ENCODE results near the gene ARID4B.
"Not testable (repeated sequence)": the region's sequence is repeated elsewhere in the genome, so short reads cannot be mapped to it uniquely, and the experiment has no call there.

ARID4B gene

GRCh38 chr1:235277709-235278108, 50.3 kb downstream of the ARID4B start:
- TF ChIP-seq Cebpa-rat (IDR thresholded peaks at IDR 0.05) = no peak
- Histone ChIP-seq H3K4me2 (no peak overlapping the region), H3K9ac (no peak overlapping the region), H3K27me3 (no peaks in the 10 kb centered on the region), H3K4me1 (peaks cover 17% of the 10 kb centered on the region), H3K9me3 (no peaks in the 10 kb centered on the region), H4K20me1 (peaks cover 100% of the 10 kb centered on the region), H3K4me3 (no peak overlapping the region), H3K27ac (no peak overlapping the region), H3K36me3 (peaks cover 14% of the 10 kb centered on the region)

DNA sequence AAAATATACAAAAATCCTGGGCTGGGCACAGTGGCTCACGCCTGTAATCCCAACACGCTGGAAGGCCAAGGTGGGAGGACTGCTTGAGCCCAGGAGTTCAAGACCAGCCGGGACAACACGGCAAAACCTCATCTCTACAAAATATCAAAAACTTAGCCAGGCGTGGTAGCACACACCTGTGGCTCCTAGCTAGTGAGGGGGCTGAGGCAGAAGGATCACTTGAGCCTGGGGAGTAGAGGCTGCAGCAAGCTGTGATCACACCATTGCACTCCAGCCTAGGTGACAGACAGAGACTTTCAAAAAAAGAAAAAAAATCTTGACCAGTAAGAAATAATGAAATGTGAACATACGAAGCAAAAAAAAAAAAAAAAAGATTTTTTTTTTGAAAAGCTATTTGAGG, 52.1 kb downstream of the ARID4B start:
- Histone ChIP-seq H3K9ac (no peak overlapping the region), H3K4me2 (peak overlapping the region; percentile 25; the same call in 1 of the 2 replicates), H3K27ac (no peak overlapping the region), H3K4me3 (no peak overlapping the region), H3K27me3 (no peaks in the 10 kb centered on the region), H3K4me1 (peaks cover 24% of the 10 kb centered on the region), H3K9me3 (no peaks in the 10 kb centered on the region), H3K36me3 (peaks cover 6% of the 10 kb centered on the region), H4K20me1 (peaks cover 100% of the 10 kb centered on the region)
- TF ChIP-seq Cebpa-rat (IDR thresholded peaks at IDR 0.05) = no peak

DNA sequence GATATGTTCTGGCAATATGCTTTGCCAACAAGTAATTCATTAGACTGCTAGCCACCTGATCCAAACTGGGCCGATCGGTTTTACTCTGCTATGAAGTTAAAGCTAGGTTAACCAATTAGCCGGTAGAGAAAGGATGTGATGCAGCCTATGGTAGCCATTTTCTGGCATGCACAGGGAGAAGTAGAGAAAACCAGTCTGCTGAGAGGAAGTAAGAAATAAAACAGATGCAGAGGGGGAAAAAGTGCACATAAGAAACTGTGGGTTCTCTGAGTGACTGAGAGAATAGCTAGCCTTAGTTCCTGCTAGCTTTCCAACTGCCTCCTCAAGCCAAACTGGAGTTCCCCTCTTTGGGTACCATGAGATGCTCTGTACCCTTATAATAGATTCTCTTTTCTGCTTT, 52.8 kb downstream of the ARID4B start:
- Histone ChIP-seq H3K27me3 (no peaks in the 10 kb centered on the region), H4K20me1 (peaks cover 100% of the 10 kb centered on the region), H3K36me3 (peaks cover under 1% of the 10 kb centered on the region; the same call in 1 of the 2 replicates), H3K4me3 (no peak overlapping the region), H3K9me3 (no peaks in the 10 kb centered on the region), H3K9ac (no peak overlapping the region), H3K27ac (no peak overlapping the region), H3K4me1 (peaks cover 29% of the 10 kb centered on the region), H3K4me2 (0 out of 2 replicates have a peak overlapping the region, but pooled peaks have one; percentile 25)
- TF ChIP-seq Cebpa-rat (IDR thresholded peaks at IDR 0.05) = no peak

DNA sequence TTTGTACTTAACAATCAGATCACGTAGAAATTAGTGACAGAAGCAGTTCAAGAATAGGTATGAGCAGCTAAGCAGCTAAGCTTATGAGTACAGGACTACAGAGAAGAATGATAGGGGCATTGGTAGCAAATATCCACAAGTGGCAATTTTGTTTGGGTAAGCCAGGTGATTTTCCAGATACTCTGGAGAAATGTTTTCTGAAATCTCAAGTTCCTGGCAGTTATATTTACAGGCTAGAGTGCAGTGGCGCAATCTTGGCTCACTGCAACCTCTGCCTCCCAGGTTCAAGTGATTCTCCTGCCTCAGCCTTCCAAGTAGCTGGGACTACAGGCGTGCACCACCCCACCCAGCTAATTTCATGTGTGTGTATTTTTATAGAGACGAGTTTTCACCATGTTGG, 55.1 kb downstream of the ARID4B start:
- no peak overlapping the region for H3K27ac ChIP-seq
- peaks cover 100% of the 10 kb centered on the region for H4K20me1 ChIP-seq
- H3K27me3 ChIP-seq = no peaks in the 10 kb centered on the region
- H3K9ac ChIP-seq = no peak overlapping the region
- peaks cover 3% of the 10 kb centered on the region for H3K9me3 ChIP-seq
- no peak overlapping the region for H3K4me3 ChIP-seq
- H3K36me3 ChIP-seq = peaks cover 5% of the 10 kb centered on the region; the same call in 1 of the 2 replicates
- H3K4me2 ChIP-seq = no peak overlapping the region
- no peak for TF ChIP-seq Cebpa-rat (IDR thresholded peaks at IDR 0.05)
- H3K4me1 ChIP-seq = peaks cover 46% of the 10 kb centered on the region

DNA sequence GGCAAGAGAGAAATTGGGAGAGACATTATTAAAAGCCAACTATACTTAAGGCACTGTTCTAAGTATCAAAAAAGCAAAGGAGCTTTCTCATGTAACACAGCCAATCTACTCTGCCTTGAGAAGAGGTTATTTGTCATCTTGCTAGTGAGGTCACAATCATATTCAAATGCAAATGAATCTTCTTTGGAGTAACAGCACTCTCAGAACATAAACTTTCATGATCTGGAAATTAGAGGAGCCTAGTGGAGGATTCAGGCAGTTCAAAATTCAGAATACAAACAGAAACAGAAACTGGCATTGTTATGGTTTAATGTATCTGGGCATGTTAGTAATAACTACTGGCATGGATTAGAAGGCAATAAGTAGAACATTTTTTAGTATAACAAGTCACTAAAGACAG, 57.4 kb downstream of the ARID4B start:
- Histone ChIP-seq H4K20me1 (peaks cover 100% of the 10 kb centered on the region), H3K27me3 (no peaks in the 10 kb centered on the region), H3K9me3 (peaks cover 7% of the 10 kb centered on the region), H3K4me3 (no peak overlapping the region), H3K9ac (no peak overlapping the region), H3K4me1 (peaks cover 36% of the 10 kb centered on the region), H3K27ac (no peak overlapping the region), H3K36me3 (peaks cover 9% of the 10 kb centered on the region; the same call in 1 of the 2 replicates), H3K4me2 (no peak overlapping the region)
- no peak for TF ChIP-seq Cebpa-rat (IDR thresholded peaks at IDR 0.05)

DNA sequence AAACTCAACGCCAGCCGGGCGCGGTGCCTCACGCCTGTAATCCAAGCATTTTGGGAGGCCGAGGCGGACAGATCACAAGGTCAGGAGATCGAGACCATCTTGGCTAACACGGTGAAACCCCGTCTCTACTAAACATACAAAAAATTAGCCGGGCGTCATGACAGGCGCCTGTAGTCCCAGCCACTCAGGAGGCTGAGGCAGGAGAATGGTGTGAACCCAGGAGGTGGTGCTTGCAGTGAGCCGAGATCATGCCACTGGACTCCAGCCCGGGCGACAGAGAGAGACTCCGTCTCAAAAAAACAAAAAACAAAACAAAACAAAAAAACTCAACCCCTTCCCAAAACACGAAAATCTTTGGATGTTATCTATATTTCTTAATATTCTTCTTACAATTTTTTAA, 58.0 kb downstream of the ARID4B start:
- not testable (repeated sequence) for H3K27ac ChIP-seq, H3K36me3 ChIP-seq, H3K4me2 ChIP-seq, H3K9me3 ChIP-seq, H3K9ac ChIP-seq, H3K4me3 ChIP-seq, H3K27me3 ChIP-seq
- H4K20me1 ChIP-seq = peaks cover 100% of the 10 kb centered on the region
- H3K4me1 ChIP-seq = peaks cover 36% of the 10 kb centered on the region

DNA sequence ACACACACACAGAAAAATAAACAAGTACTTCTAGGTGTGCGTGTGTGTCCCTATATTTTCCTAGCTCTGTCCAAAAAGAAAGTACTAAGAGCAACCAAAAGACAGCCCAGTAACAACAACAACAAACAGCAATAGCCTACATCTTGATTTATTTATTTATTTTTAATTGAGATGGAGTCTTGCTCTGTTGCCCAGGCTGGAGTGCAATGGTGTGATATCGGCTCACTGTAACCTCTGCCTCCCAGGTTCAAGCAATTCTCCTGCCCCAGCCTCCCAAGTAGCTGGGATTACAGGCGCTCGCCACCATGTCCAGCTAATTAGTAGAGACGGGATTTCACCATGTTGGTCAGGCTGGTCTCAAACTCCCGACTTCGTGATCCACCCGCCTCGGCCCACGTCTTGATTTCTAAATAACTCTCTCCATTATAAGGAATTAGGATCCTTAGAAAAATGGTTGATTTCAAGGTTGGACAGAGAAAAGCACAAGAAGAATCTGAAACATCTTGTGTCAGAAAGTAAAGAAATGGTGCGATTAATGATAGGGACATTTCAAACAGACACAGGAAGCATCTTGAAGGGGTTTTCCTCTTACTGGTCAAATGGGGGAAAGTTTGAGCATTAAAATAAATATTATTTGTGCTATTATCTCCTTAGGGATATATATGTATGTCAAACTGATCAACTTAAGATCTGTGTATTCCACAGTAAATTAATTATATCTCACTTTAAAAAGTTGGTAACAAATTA, 59.4 kb downstream of the ARID4B start:
- Histone ChIP-seq H3K9ac (no peak overlapping the region), H3K4me1 (peaks cover 51% of the 10 kb centered on the region), H4K20me1 (peaks cover 100% of the 10 kb centered on the region), H3K27me3 (no peaks in the 10 kb centered on the region), H3K4me2 (peak overlapping the region; percentile 0; the same call in 1 of the 2 replicates), H3K4me3 (no peak overlapping the region), H3K36me3 (peaks cover 9% of the 10 kb centered on the region; the same call in 1 of the 2 replicates), H3K9me3 (peaks cover 7% of the 10 kb centered on the region), H3K27ac (no peak overlapping the region)
- no peak for TF ChIP-seq Cebpa-rat (IDR thresholded peaks at IDR 0.05)

DNA sequence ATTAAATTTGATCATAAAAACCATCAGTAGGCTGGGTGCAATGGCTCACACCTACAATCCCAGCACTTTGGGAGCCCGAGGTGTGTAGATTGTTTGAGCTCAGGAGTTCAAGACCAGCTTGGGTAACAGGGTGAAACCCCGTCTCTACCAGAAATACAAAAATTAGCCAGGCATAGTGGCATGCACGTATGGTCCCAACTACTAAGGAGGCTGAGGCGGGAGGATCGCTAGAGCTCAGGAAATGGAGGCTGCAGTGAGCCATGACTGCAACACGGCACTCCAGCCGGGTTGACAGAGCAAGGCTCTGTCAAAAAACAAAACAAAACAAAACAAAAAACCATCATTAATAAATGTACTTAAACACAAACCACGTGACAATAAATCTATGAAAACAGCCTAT, 61.0 kb downstream of the ARID4B start:
- H3K27ac ChIP-seq = no peak overlapping the region
- H3K4me1 ChIP-seq = peaks cover 51% of the 10 kb centered on the region
- no peaks in the 10 kb centered on the region for H3K27me3 ChIP-seq
- no peak overlapping the region for H3K4me3 ChIP-seq
- H3K4me2 ChIP-seq = no peak overlapping the region
- peaks cover 100% of the 10 kb centered on the region for H4K20me1 ChIP-seq
- TF ChIP-seq Cebpa-rat (IDR thresholded peaks at IDR 0.05) = no peak
- H3K36me3 ChIP-seq = peaks cover 9% of the 10 kb centered on the region; the same call in 1 of the 2 replicates
- H3K9me3 ChIP-seq = peaks cover 7% of the 10 kb centered on the region
- no peak overlapping the region for H3K9ac ChIP-seq

DNA sequence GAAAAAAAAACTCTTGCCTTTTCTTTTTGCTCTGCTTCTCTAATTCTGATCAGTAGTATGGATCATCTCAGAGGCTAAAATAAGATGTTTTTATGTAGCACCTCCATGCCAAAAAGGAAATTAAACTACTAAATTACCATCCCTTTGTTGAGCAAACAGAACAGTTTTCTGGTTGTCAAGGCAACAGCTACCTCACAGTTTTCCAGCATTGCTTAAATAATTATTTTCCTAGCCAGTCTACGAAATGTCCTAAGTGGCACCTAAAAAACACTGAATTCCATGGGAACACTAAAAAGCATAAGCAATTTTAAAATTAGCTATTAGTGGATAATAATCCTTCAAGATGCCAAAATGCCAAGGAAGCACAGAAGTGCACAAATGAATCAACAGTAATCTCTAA, 61.7 kb downstream of the ARID4B start:
- no peak overlapping the region for H3K4me2 ChIP-seq
- H3K9ac ChIP-seq = no peak overlapping the region
- TF ChIP-seq Cebpa-rat (IDR thresholded peaks at IDR 0.05) = no peak
- H3K4me3 ChIP-seq = no peak overlapping the region
- H3K27ac ChIP-seq = no peak overlapping the region
- no peaks in the 10 kb centered on the region for H3K27me3 ChIP-seq
- H3K4me1 ChIP-seq = peaks cover 49% of the 10 kb centered on the region
- H3K9me3 ChIP-seq = peaks cover 7% of the 10 kb centered on the region
- H4K20me1 ChIP-seq = peaks cover 100% of the 10 kb centered on the region
- H3K36me3 ChIP-seq = peaks cover 9% of the 10 kb centered on the region; the same call in 1 of the 2 replicates

GRCh38 chr1:235265900-235266299, 62.1 kb downstream of the ARID4B start:
- no peak overlapping the region for H3K27ac ChIP-seq
- no peak overlapping the region for H3K9ac ChIP-seq

More at GRCh38 chr1:235265900-235266299, 62.1 kb downstream of the ARID4B start:
- no peak for TF ChIP-seq Cebpa-rat (IDR thresholded peaks at IDR 0.05)
- Histone ChIP-seq H3K4me2 (no peak overlapping the region), H3K36me3 (peaks cover 9% of the 10 kb centered on the region; the same call in 1 of the 2 replicates), H3K4me1 (peaks cover 48% of the 10 kb centered on the region), H4K20me1 (peaks cover 100% of the 10 kb centered on the region), H3K9me3 (peaks cover 7% of the 10 kb centered on the region), H3K27me3 (no peaks in the 10 kb centered on the region), H3K4me3 (no peak overlapping the region)

Data from BLaER1 (cell line).